22Rv1 (cell line): ENCODE results near the gene KLHL40.

Source experiments
- H3K27ac ChIP-seq: fragments of 450-650 bp; 2 replicates; pipeline ENCODE4 v1.5.1; 2017
- CTCF ChIP-seq: fragments of 450-650 bp; IDR thresholded peaks from 2 replicates; pipeline ENCODE4 v1.5.1; 2017; ENCODE audit warnings: mild to moderate bottlenecking
- ZFX ChIP-seq: fragments of 450-650 bp; IDR thresholded peaks from 2 replicates; pipeline ENCODE4 v1.6.1; 2017; ENCODE audit warnings: antibody characterized with exemption, borderline replicate concordance

Gene KLHL40

GRCh38 chr3:42686832-42687650 is 1.7 kb downstream of the KLHL40 start:
- no peak overlapping the region for H3K27ac ChIP-seq
- TF ChIP-seq ZFX (no peak), CTCF (no peak)

- TF ChIP-seq ZFX (no peak), CTCF (no peak)
- H3K27ac ChIP-seq, result no peak overlapping the region
Observed at GRCh38 chr3:42688016-42688415, 2.7 kb downstream of the KLHL40 start.

- no peak for TF ChIP-seq ZFX
- TF ChIP-seq CTCF, result no peak
- no peak overlapping the region for H3K27ac ChIP-seq
Observed at GRCh38 chr3:42688487-42689420, 3.4 kb downstream of the KLHL40 start.

GRCh38 chr3:42689421-42690014 is 4.2 kb downstream of the KLHL40 start:
- no peak overlapping the region for H3K27ac ChIP-seq
- TF ChIP-seq ZFX (no peak), CTCF (no peak)

- no peak overlapping the region for H3K27ac ChIP-seq
- TF ChIP-seq CTCF (no peak), ZFX (no peak)
Observed at GRCh38 chr3:42690191-42690590, 4.9 kb downstream of the KLHL40 start.

- H3K27ac ChIP-seq, result no peak overlapping the region
- TF ChIP-seq CTCF (no peak), ZFX (no peak)
Observed at GRCh38 chr3:42690766-42691680, 5.7 kb downstream of the KLHL40 start.
